Stimulated activated CD8-positive, alpha-beta memory T cell treated with anti-CD3 and anti-CD28 coated beads, Interleukin-7, amount 100 ng/mL, for 48 hours (primary cell): ENCODE measurements around the gene SETD1A.
"Not testable (repeated sequence)": the region's sequence is repeated elsewhere in the genome, so short reads cannot be mapped to it uniquely, and the experiment has no call there.

ENCODE experiments used
- DNase-seq, 2 donors: peaks; one replicate each; pipeline ENCODE4 v3.0.0-alpha.2; 2020; ENCODE audit warnings: low read depth in 1 of 2; ENCODE audit errors: extremely low read depth in 1 of 2

Gene SETD1A

GRCh38 chr16:30928390-30928789 is 29.2 kb upstream of the SETD1A start:
- DNase-seq, result no peak

- no peak for DNase-seq
These were observed 28.4 kb upstream of the SETD1A start for GRCh38 chr16:30929167-30929566.

- no peak for DNase-seq
These were observed 27.4 kb upstream of the SETD1A start for GRCh38 chr16:30930160-30930571.

- DNase-seq, result no peak
These were observed 26.4 kb upstream of the SETD1A start for GRCh38 chr16:30931068-30931650.

- no peak for DNase-seq
These were observed 22.6 kb upstream of the SETD1A start for GRCh38 chr16:30934827-30935557.

GRCh38 chr16:30937692-30938091 is 19.9 kb upstream of the SETD1A start:
- DNase-seq, result no peak

GRCh38 chr16:30939571-30939970 is 18.0 kb upstream of the SETD1A start:
- not testable (repeated sequence) for DNase-seq

GRCh38 chr16:30941600-30942425 is 15.7 kb upstream of the SETD1A start:
- DNase-seq, result peak; percentile 50 to 57

GRCh38 chr16:30942426-30942806 is 15.1 kb upstream of the SETD1A start:
- DNase-seq, result no peak

- DNase-seq, result no peak
These were observed 13.2 kb upstream of the SETD1A start for GRCh38 chr16:30944352-30944751.

GRCh38 chr16:30946671-30947540 is 10.6 kb upstream of the SETD1A start:
- DNase-seq, result no peak

GRCh38 chr16:30947541-30947858 is 10.1 kb upstream of the SETD1A start:
- DNase-seq, result no peak

GRCh38 chr16:30947859-30948666 is 9.5 kb upstream of the SETD1A start:
- no peak for DNase-seq

- no peak for DNase-seq
These were observed 8.6 kb upstream of the SETD1A start, which contains the start of gene ORAI3 for GRCh38 chr16:30948667-30949649. Gene ORAI3 (plus strand): TSS chr16:30949068. CDS start chr16:30949290, 222 bp downstream.

GRCh38 chr16:30949650-30950515 is 7.7 kb upstream of the SETD1A start:
- no peak for DNase-seq

- no peak for DNase-seq
These were observed 7.0 kb upstream of the SETD1A start for GRCh38 chr16:30950516-30951065.

- no peak for DNase-seq
These were observed 6.4 kb upstream of the SETD1A start for GRCh38 chr16:30951193-30951592.

GRCh38 chr16:30951750-30952149 is 5.8 kb upstream of the SETD1A start:
- DNase-seq, result no peak
